Measurements from ENCODE around the gene NARS2. TPM values are rescaled to one million over a fixed set of nuclear protein-coding genes. Genes with fewer than 3 reads are reported as not detected.
"Not testable (repeated sequence)": the region's sequence is repeated elsewhere in the genome, so short reads cannot be mapped to it uniquely, and the experiment has no call there.

The NARS2 gene
- total and polyA plus RNA-seq, 9 of the 15 experiments (the other 6 are each of a cell fraction or from before 2014, with no cell fraction given) = 26.8 to 48.0 (median 34.2) TPM

- H3K9ac ChIP-seq (ENCODE audit: insufficient read depth in 1 of 2, low read depth in 2 of 2, low read length in 2 of 2) = no peak overlapping the region
- H2AFZ ChIP-seq (ENCODE audit: low read depth, low read length) = no peak overlapping the region
- no peaks in the 10 kb centered on the region for H3K9me1 ChIP-seq (ENCODE audit: control insufficient read depth, insufficient read depth, low read length)
- ATAC-seq (no peak), DNase-seq (ENCODE audit: extremely low read depth in 1 of 4, low spot score in 3 of 4) (no peak), FAIRE-seq (no peak)
- H4K20me1 ChIP-seq (replicated peaks; ENCODE audit: control insufficient read depth, insufficient read depth, low read length) = no peaks in the 10 kb centered on the region
- TF ChIP-seq BRCA1 (IDR thresholded peaks at IDR 0.05) = no peak
- no peak for TF ChIP-seq BRCA1 (CRISPR knock-in tag; IDR thresholded peaks at IDR 0.05)
- TF ChIP-seq KLF6 (CRISPR knock-in tag; IDR thresholded peaks at IDR 0.05; ENCODE audit: borderline replicate concordance) = no peak
- TF ChIP-seq ATF1 (CRISPR knock-in tag; IDR thresholded peaks at IDR 0.05) = no peak
- TF ChIP-seq ATF1 (tag; IDR thresholded peaks at IDR 0.05) = no peak
- in situ Hi-C loops (cut with MboI) (no loop called here), intact Hi-C loops (cut with micrococcal nuclease) (no loop called here)
- ChIA-PET POLR2A (no interaction called here), CTCF (ENCODE audit: low intra/inter-chr PET ratio) (no interaction called here)
- H3K4me1 ChIP-seq (replicated peaks in 1 of 2; ENCODE audit: control insufficient read depth in 2 of 2, insufficient read depth in 2 of 2, low read length in 2 of 2) = no peaks in the 10 kb centered on the region
- H3K4me3 ChIP-seq = no peak overlapping the region
- no peaks in the 10 kb centered on the region for H3K9me3 ChIP-seq (replicated peaks; ENCODE audit: control insufficient read depth, insufficient read depth, low read depth, low read length)
- no peaks in the 10 kb centered on the region for H3K79me2 ChIP-seq (ENCODE audit: control insufficient read depth, insufficient read depth, low read length)
- peaks cover 8 to 9% of the 10 kb centered on the region in 2 experiments; a peak in 3 of 5 replicates for H3K27me3 ChIP-seq (ENCODE audit: control insufficient read depth in 2 of 2, insufficient read depth in 2 of 2, low read length in 2 of 2)
- BruUV-seq (replicated peaks) = no TSS peak
- no peak overlapping the region for H3K27ac ChIP-seq (ENCODE audit: extremely low read depth, low read depth, low read length)
- no peaks in the 10 kb centered on the region for H3K36me3 ChIP-seq (ENCODE audit: control insufficient read depth, insufficient read depth, low read length)
- H3K4me2 ChIP-seq (ENCODE audit: insufficient read depth, low read length) = no peak overlapping the region
- WGBS (ENCODE audit: insufficient coverage, low coverage, missing lambda C conversion rate) = 0% methylated on average over 4 of the region's 4 CpGs
Observed at GRCh38 chr11:78612721-78613377, 38.2 kb upstream of the NARS2 start.

GRCh38 chr11:78609321-78609720, 34.7 kb upstream of the NARS2 start:
- DNase-seq (ENCODE audit: extremely low read depth in 1 of 4, low spot score in 3 of 4); H3K36me3 ChIP-seq (ENCODE audit: control insufficient read depth, insufficient read depth, low read length); H3K9me3 ChIP-seq (replicated peaks; ENCODE audit: control insufficient read depth, insufficient read depth, low read depth, low read length); ATAC-seq; H3K4me1 ChIP-seq (replicated peaks in 1 of 2; ENCODE audit: control insufficient read depth in 2 of 2, insufficient read depth in 2 of 2, low read length in 2 of 2); H3K27ac ChIP-seq (ENCODE audit: extremely low read depth, low read depth, low read length); FAIRE-seq; intact Hi-C loops (cut with micrococcal nuclease); POLR2A ChIA-PET; H3K79me2 ChIP-seq (ENCODE audit: control insufficient read depth, insufficient read depth, low read length); H4K20me1 ChIP-seq (replicated peaks; ENCODE audit: control insufficient read depth, insufficient read depth, low read length); in situ Hi-C loops (cut with MboI); H3K4me3 ChIP-seq; H3K9me1 ChIP-seq (ENCODE audit: control insufficient read depth, insufficient read depth, low read length); H3K4me2 ChIP-seq (ENCODE audit: insufficient read depth, low read length); BruUV-seq (replicated peaks); CTCF ChIA-PET (ENCODE audit: low intra/inter-chr PET ratio); H3K9ac ChIP-seq (ENCODE audit: insufficient read depth in 1 of 2, low read depth in 2 of 2, low read length in 2 of 2); H2AFZ ChIP-seq (ENCODE audit: low read depth, low read length): not testable (repeated sequence)
- 14% methylated on average over 5 of the region's 5 CpGs for WGBS (ENCODE audit: insufficient coverage, low coverage, missing lambda C conversion rate)
- peaks cover 21 to 23% of the 10 kb centered on the region in 2 experiments; a peak in 4 of 5 replicates for H3K27me3 ChIP-seq (ENCODE audit: control insufficient read depth in 2 of 2, insufficient read depth in 2 of 2, low read length in 2 of 2)

Measured in K562 (cell line).